Adrenal gland (tissue), 12 donors: ENCODE results near the gene TRO. TPM values are rescaled to one million over a fixed set of nuclear protein-coding genes. Genes with fewer than 3 reads are reported as not detected.

Experiments used
- DNase-seq, 7 donors: peaks; one replicate each; pipeline ENCODE4 v3.0.0-alpha.2; 2019 to 2020
- H3K27ac ChIP-seq, 5 donors: fragments of 200-600 bp; sonication (generic) in 4 of 5; 1 replicate in 3 of 5; 2 replicates in 2 of 5; pipeline versions ENCODE4 v1.5.1 to v1.8.0; 2016 to 2020; ENCODE audit warnings: mild to moderate bottlenecking in 1 of 5
- H3K27me3 ChIP-seq: fragments of 200-600 bp; 2 replicates; pipeline ENCODE4 v1.8.0; 2021
- H3K36me3 ChIP-seq, 2 donors: fragments of 200-600 bp; replicated peaks in 1 of 2; 1 replicate in 1 of 2; 2 replicates in 1 of 2; pipeline versions ENCODE4 v1.5.1 to v1.8.0; 2018 to 2022
- H3K4me1 ChIP-seq, 2 donors: fragments of 200-600 bp; replicated peaks in 1 of 2; 1 replicate in 1 of 2; 2 replicates in 1 of 2; pipeline versions ENCODE4 v1.5.1 to v1.8.0; 2018 to 2021
- H3K4me3 ChIP-seq, 4 donors: fragments of 200-600 bp; sonication (generic) in 3 of 4; one replicate each; pipeline ENCODE4 v1.5.1; 2016 to 2018
- H3K9me3 ChIP-seq, 3 donors: fragments of 200-600 bp; sonication (generic) in 1 of 3; replicated peaks in 1 of 3; 1 replicate in 2 of 3; 2 replicates in 1 of 3; pipeline versions ENCODE4 v1.5.1 to v1.8.0; 2016 to 2021
- POLR2A ChIP-seq, 2 donors: fragments of 450-650 bp; IDR thresholded peaks; one replicate each; pipeline ENCODE4 v1.6.1; 2017; ENCODE audit warnings: antibody characterized with exemption in 2 of 2, mild to moderate bottlenecking in 2 of 2, moderate library complexity in 1 of 2
- WGBS, 4 donors: extraction: QIAGEN DNeasy Blood & Tissue Kit in 2 of 4; methylation state at CpG; one replicate each; pipeline versions ENCODE4 v1.1.5 to v1.1.7; 2013 to 2017; 5-methylcytosine and 5-hydroxymethylcytosine counted together
- intact Hi-C, 2 donors: fragments of 100-400 bp; cut with DNase I; formaldehyde crosslinking; loops; one replicate each; pipeline versions ENCODE4 v1.14.1 to v1.15.0; 2022 to 2023
- polyA plus RNA-seq, 3 donors: library from polyadenylated mRNA; stranded (reverse); fragments of 200-250 nt in 2 of 3; fragments of 350-450 nt in 1 of 3; fragmentation: Illumina TruSeq in 1 of 3; extraction: RNeasy Lipid Tissue Mini Kit (QIAGEN cat#74804) in 1 of 3; gene quantifications; one replicate each; pipeline ENCODE4 v1.2.3, GENCODE V29; 2013 to 2014
- small RNA-seq, 2 donors: library from RNA; depleted of rRNA; stranded (forward); fragments of <200 nt; gene quantifications; one replicate each; pipeline ENCODE3, GENCODE V24; 2016
- total RNA-seq, 9 donors: library from RNA; depleted of rRNA in 4 of 9; stranded (reverse); fragments of >200 nt in 4 of 9; fragments of 120-200 nt in 1 of 9; fragmentation: NEBNext Ultra II Directional in 1 of 9; extraction: Animal tissue kit (Norgen Biotek cat#: 25700) in 1 of 9; gene quantifications; one replicate each; pipeline versions ENCODE4 v1.1.0 to v1.2.4, GENCODE V29; 2013 to 2023
- TF ChIP-seq, protein P1 (sequence below), 6 experiments: fragments of 450-650 bp in 4 of 6; fragments of 200-600 bp in 2 of 6; sonication (generic) in 1 of 6; IDR thresholded peaks; 1 replicate in 5 of 6; 2 replicates in 1 of 6; pipeline versions ENCODE4 v1.5.1 to v1.8.0; 2016 to 2021; ENCODE audit warnings: antibody characterized with exemption in 6 of 6, mild to moderate bottlenecking in 2 of 6, moderate library complexity in 1 of 6
- donor health status: healthy with polysubstance abuse.
- donor health status: Bipolar disorder and iron deficiency.
- donor health status: DM: yes; HTN: yes; CAD: no.
- donor health status: DM: no; HTN: no; CAD: no.
- donor health status: DM: no; HTN: no; CAD: no.
- donor health status: DM: yes; HTN: yes; CAD: no.

Gene TRO
- total and polyA plus RNA-seq, 12 donors = 1.3 to 56.6 (median 6.8) TPM

GRCh38 chrX:54978448-54978847 is 57.8 kb downstream of the TRO start:
- no peak for TF ChIP-seq POLR2A (IDR thresholded peaks at IDR 0.05)
- TF ChIP-seq, protein P1, sequence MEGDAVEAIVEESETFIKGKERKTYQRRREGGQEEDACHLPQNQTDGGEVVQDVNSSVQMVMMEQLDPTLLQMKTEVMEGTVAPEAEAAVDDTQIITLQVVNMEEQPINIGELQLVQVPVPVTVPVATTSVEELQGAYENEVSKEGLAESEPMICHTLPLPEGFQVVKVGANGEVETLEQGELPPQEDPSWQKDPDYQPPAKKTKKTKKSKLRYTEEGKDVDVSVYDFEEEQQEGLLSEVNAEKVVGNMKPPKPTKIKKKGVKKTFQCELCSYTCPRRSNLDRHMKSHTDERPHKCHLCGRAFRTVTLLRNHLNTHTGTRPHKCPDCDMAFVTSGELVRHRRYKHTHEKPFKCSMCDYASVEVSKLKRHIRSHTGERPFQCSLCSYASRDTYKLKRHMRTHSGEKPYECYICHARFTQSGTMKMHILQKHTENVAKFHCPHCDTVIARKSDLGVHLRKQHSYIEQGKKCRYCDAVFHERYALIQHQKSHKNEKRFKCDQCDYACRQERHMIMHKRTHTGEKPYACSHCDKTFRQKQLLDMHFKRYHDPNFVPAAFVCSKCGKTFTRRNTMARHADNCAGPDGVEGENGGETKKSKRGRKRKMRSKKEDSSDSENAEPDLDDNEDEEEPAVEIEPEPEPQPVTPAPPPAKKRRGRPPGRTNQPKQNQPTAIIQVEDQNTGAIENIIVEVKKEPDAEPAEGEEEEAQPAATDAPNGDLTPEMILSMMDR (IDR thresholded peaks at IDR 0.05) = no peak
- Histone ChIP-seq H3K27me3 (peaks cover 8% of the 10 kb centered on the region), H3K9me3 (no peaks in the 10 kb centered on the region), H3K27ac (no peak overlapping the region), H3K4me3 (no peak overlapping the region), H3K36me3 (no peaks in the 10 kb centered on the region), H3K4me1 (no peaks in the 10 kb centered on the region)
- intact Hi-C loops = no loop called here
- no peak for DNase-seq

DNA sequence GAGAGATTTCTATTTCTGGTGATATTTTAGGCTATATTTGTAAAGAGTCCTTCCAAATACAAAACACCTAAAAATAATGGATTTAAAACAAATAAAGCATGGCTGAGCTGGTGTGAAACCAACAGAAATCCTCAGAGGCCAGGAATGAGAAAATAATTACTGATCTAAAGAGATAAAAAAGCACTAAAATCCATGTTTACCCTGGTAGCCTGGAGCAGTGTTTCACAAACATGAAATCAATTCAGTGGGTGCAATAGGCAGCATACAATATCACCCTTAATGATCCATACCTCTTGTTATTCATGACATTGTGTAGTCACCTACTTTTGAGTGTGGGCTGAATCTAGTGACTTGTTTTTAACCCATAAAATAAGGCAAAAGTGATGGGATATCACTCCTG is 58.8 kb downstream of the TRO start:
- no peaks in the 10 kb centered on the region for H3K4me1 ChIP-seq
- H3K9me3 ChIP-seq = no peaks in the 10 kb centered on the region
- intact Hi-C loops = no loop called here
- H3K4me3 ChIP-seq = no peak overlapping the region
- no peak overlapping the region for H3K27ac ChIP-seq
- peaks cover 8% of the 10 kb centered on the region for H3K27me3 ChIP-seq
- no peaks in the 10 kb centered on the region for H3K36me3 ChIP-seq
- no peak for DNase-seq
- TF ChIP-seq, protein P1 (IDR thresholded peaks at IDR 0.05) = no peak
- TF ChIP-seq POLR2A (IDR thresholded peaks at IDR 0.05) = no peak

DNA sequence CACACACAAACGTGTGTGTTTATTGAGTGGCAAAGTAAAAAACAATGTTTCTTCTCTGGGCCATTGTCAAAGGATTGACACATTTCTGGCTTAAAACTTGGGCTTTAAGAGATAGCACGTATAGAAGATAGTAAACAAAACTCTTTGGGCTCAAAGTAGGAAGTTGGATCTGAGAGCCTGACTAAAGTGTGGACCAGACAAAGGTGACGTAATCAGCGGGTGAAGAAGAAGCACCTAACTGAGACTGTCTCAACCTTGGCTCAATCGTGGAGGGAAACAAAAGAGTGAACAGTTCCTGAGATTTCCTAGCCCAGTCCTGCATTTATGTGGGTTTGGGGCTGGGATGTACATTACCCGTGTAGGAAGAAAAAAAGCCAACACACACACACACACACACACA is 59.7 kb downstream of the TRO start:
- Histone ChIP-seq H3K4me3 (no peak overlapping the region), H3K4me1 (no peaks in the 10 kb centered on the region), H3K36me3 (no peaks in the 10 kb centered on the region), H3K27me3 (peaks cover 2% of the 10 kb centered on the region), H3K27ac (no peak overlapping the region), H3K9me3 (no peaks in the 10 kb centered on the region)
- no peak for DNase-seq
- 62 to 84% (median 74%) methylated on average over 6 of the region's 6 CpGs for WGBS, 4 donors
- no peak for TF ChIP-seq POLR2A (IDR thresholded peaks at IDR 0.05)
- TF ChIP-seq, protein P1 (IDR thresholded peaks at IDR 0.05) = no peak
- intact Hi-C loops = no loop called here

Small RNA genes within 50 kb of the gene (small RNA-seq; reads per million reads assigned to genes)
- gene RF00614 = 0 reads per million in 2 donors

Other genes starting within 250 kb of the TRO start
- gene ITIH6, start 122.6 kb upstream of the TRO start, total RNA-seq = under 1 TPM in 1 of 9 donors, not detected in 8; under 0.01 TPM
- gene ITIH6, start 122.6 kb upstream of the TRO start, polyA plus RNA-seq = not detected
- gene MAGED2, start 113.1 kb upstream of the TRO start, total RNA-seq = 100 to 1,000 TPM; 144 to 539 (median 245) TPM
- gene MAGED2, start 113.1 kb upstream of the TRO start, polyA plus RNA-seq = 100 to 1,000 TPM; 121 to 162 (median 129) TPM
- gene PFKFB1, start 73.4 kb downstream of the TRO start, total RNA-seq = under 1 TPM in 6 of 9 donors, not detected in 3; 0.25 to 0.94 (median 0.40) TPM
- 1 to 10 TPM in 2 of 3 donors, under 1 TPM in 1; 0.38 to 4.1 (median 1.7) TPM for gene PFKFB1, start 73.4 kb downstream of the TRO start, polyA plus RNA-seq
- 10 to 100 TPM in 8 of 9 donors, 1 to 10 TPM in 1; 6.3 to 16.8 (median 14.6) TPM for gene APEX2, start 79.5 kb downstream of the TRO start, total RNA-seq
- gene APEX2, start 79.5 kb downstream of the TRO start, polyA plus RNA-seq = 10 to 100 TPM in 1 of 3 donors, 1 to 10 TPM in 2; 7.1 to 16.2 (median 7.2) TPM
- gene ALAS2, start 110.2 kb downstream of the TRO start, total RNA-seq = 10 to 100 TPM in 1 of 9 donors, 1 to 10 TPM in 2, not detected in 6; 1.3 to 49.1 (median 3.7) TPM
- under 1 TPM in 1 of 3 donors, not detected in 2; 0.07 TPM for gene ALAS2, start 110.2 kb downstream of the TRO start, polyA plus RNA-seq
- gene PAGE2B, start 154.2 kb downstream of the TRO start, total RNA-seq = under 1 TPM in 1 of 9 donors, not detected in 8; 0.67 TPM
- not detected for gene PAGE2B, start 154.2 kb downstream of the TRO start, polyA plus RNA-seq
- not detected for gene PAGE2, start 168.2 kb downstream of the TRO start, total RNA-seq
- gene PAGE2, start 168.2 kb downstream of the TRO start, polyA plus RNA-seq = not detected